GM23338 (cell line): ENCODE measurements around the gene DDX19B. TPM values are rescaled to one million over a fixed set of nuclear protein-coding genes. Genes with fewer than 3 reads are reported as not detected.

Experiments used
- ATAC-seq: fragments of 200-7000 bp; cut with Tn5 transposase; 3 replicates; pipeline ENCODE4 v1.9.1; 2020
- DNase-seq: peaks from one replicate; pipeline ENCODE4 v3.0.0-alpha.2; 2015; ENCODE audit warnings: low spot score
- H2AFZ ChIP-seq: fragments of 200-600 bp; sonication (generic); 2 replicates; pipeline ENCODE4 v1.8.0; 2016; ENCODE audit warnings: antibody characterized with exemption, mild to moderate bottlenecking, moderate library complexity
- H3F3A ChIP-seq: fragments of 200-600 bp; sonication (generic); replicated peaks from 2 replicates; pipeline ENCODE4 v1.8.0; 2017; ENCODE audit warnings: antibody characterized with exemption, mixed run types, low read depth
- H3K27ac ChIP-seq: fragments of 200-600 bp; sonication (generic); 2 replicates; pipeline ENCODE4 v1.6.1; 2016; ENCODE audit warnings: low read depth
- H3K27me3 ChIP-seq: fragments of 200-600 bp; sonication (generic); 2 replicates; pipeline ENCODE4 v1.8.0; 2016; ENCODE audit warnings: mild to moderate bottlenecking, mixed run types, moderate library complexity; ENCODE audit not compliant: insufficient read depth
- H3K36me3 ChIP-seq: fragments of 200-600 bp; sonication (generic); 2 replicates; pipeline ENCODE4 v1.8.0; 2016; ENCODE audit warnings: mild to moderate bottlenecking; ENCODE audit not compliant: insufficient read depth
- H3K4me1 ChIP-seq: fragments of 200-600 bp; sonication (generic); 2 replicates; pipeline ENCODE4 v1.8.0; 2016; ENCODE audit warnings: mild to moderate bottlenecking, moderate library complexity; ENCODE audit not compliant: insufficient read depth
- H3K4me2 ChIP-seq: fragments of 200-600 bp; sonication (generic); 2 replicates; pipeline ENCODE4 v1.7.1; 2017; ENCODE audit warnings: mixed run types
- H3K4me3 ChIP-seq: fragments of 200-600 bp; sonication (generic); 2 replicates; pipeline ENCODE4 v1.6.1; 2016; ENCODE audit warnings: mixed run types
- H3K79me2 ChIP-seq: fragments of 200-600 bp; sonication (generic); replicated peaks from 2 replicates; pipeline ENCODE4 v1.8.0; 2017; ENCODE audit warnings: mild to moderate bottlenecking; ENCODE audit not compliant: insufficient read depth
- H3K9me2 ChIP-seq: fragments of 200-600 bp; sonication (generic); 2 replicates; pipeline ENCODE4 v1.8.0; 2017; ENCODE audit not compliant: insufficient read depth
- H4K20me1 ChIP-seq: fragments of 200-600 bp; sonication (generic); replicated peaks from 2 replicates; pipeline ENCODE4 v1.8.0; 2017; ENCODE audit warnings: mild to moderate bottlenecking; ENCODE audit not compliant: insufficient read depth
- H3K27ac Mint-ChIP-seq: 2 replicates; pipeline ENCODE4 v1.8.0; 2020; ENCODE audit warnings: inconsistent platforms, mild to moderate bottlenecking, moderate library complexity, mixed read lengths
- H3K27me3 Mint-ChIP-seq: 3 replicates; pipeline ENCODE4 v1.8.0; 2022; ENCODE audit warnings: low read depth, mild to moderate bottlenecking, moderate library complexity, mixed read lengths, inconsistent platforms; ENCODE audit not compliant: insufficient read depth, poor library complexity
- H3K36me3 Mint-ChIP-seq: 3 replicates; pipeline ENCODE4 v1.8.0; 2021; ENCODE audit warnings: low read depth, mild to moderate bottlenecking, inconsistent platforms, moderate library complexity, mixed read lengths
- H3K4me1 Mint-ChIP-seq: 3 replicates; pipeline ENCODE4 v1.8.0; 2020; ENCODE audit warnings: mild to moderate bottlenecking, inconsistent platforms, mixed read lengths
- H3K4me3 Mint-ChIP-seq: 3 replicates; pipeline ENCODE4 v1.8.0; 2021; ENCODE audit warnings: moderate library complexity, mild to moderate bottlenecking, inconsistent platforms, mixed read lengths
- H3K9me3 Mint-ChIP-seq: 3 replicates; pipeline ENCODE4 v1.8.0; 2020; ENCODE audit warnings: moderate library complexity, mild to moderate bottlenecking, inconsistent platforms, mixed read lengths
- CREB1 ChIP-seq: fragments of 250-450 bp; sonication (Bioruptor Pico); IDR thresholded peaks from 2 replicates; pipeline ENCODE4 v1.5.0; 2020; ENCODE audit warnings: low read depth, mild to moderate bottlenecking, moderate library complexity
- CTCF ChIP-seq, 2 experiments: fragments of 200-600 bp in 1 of 2; sonication (generic) in 1 of 2; conservative IDR thresholded peaks; 2 replicates each; pipeline versions ENCODE4 v1.5.1 to v1.6.1; 2016 to 2017; ENCODE audit warnings: antibody characterized with exemption in 2 of 2, low read depth in 2 of 2, mild to moderate bottlenecking in 2 of 2, moderate library complexity in 1 of 2
- EZH2 ChIP-seq: fragments of 200-600 bp; sonication (generic); IDR thresholded peaks from one replicate; pipeline ENCODE4 v1.8.0; 2017; ENCODE audit warnings: antibody characterized with exemption, mild to moderate bottlenecking, low read depth; ENCODE audit not compliant: unreplicated experiment
- EZH2phosphoT487 ChIP-seq: fragments of 200-600 bp; sonication (generic); IDR thresholded peaks from one replicate; pipeline ENCODE4 v1.8.1; 2018; ENCODE audit warnings: antibody characterized with exemption; ENCODE audit not compliant: unreplicated experiment
- NANOG ChIP-seq: IDR thresholded peaks from 2 replicates; pipeline ENCODE4 v1.6.1; 2016; ENCODE audit warnings: antibody characterized with exemption, borderline replicate concordance
- STAT1 ChIP-seq: IDR thresholded peaks from one replicate; pipeline ENCODE4 v1.6.1; 2016; ENCODE audit warnings: antibody characterized with exemption; ENCODE audit not compliant: unreplicated experiment
- ZNF331 ChIP-seq: fragments of 250-450 bp; sonication (Bioruptor Pico); IDR thresholded peaks from 2 replicates; pipeline ENCODE4 v1.5.0; 2020; ENCODE audit warnings: low read depth, mild to moderate bottlenecking, moderate library complexity
- ZNF462 ChIP-seq: fragments of 250-450 bp; sonication (Bioruptor Pico); IDR thresholded peaks from 2 replicates; pipeline ENCODE4 v1.5.0; 2020; ENCODE audit warnings: mild to moderate bottlenecking, moderate library complexity
- polyA plus RNA-seq: library from polyadenylated mRNA; unstranded; fragments of >200 nt; fragmentation: Nextera tagmentation; extraction: Ambion mirVana; gene quantifications from 2 replicates; pipeline ENCODE4 v1.2.1, GENCODE V29; 2016
- total RNA-seq: library from RNA; depleted of rRNA; stranded (reverse); fragments of >200 nt; shearing (Covaris generic); gene quantifications from 2 replicates; pipeline ENCODE4 v1.2.3, GENCODE V29; 2014

DDX19B gene
- total and polyA plus RNA-seq, 2 experiments from 2014 or later, result 42.2 to 45.8 TPM

- TF ChIP-seq NANOG (no peak), STAT1 (no peak), ZNF331 (CRISPR knock-in tag) (no peak)
Measured at GRCh38 chr16:70370924-70371323, 71.9 kb downstream of the DDX19B start (continued).

- no peak overlapping the region for H2AFZ ChIP-seq
- no peaks in the 10 kb centered on the region for H3K9me3 Mint-ChIP-seq
- H3K27me3 Mint-ChIP-seq, result peaks cover 24% of the 10 kb centered on the region
- H3K36me3 Mint-ChIP-seq, result peaks cover 77% of the 10 kb centered on the region
- H3K4me1 Mint-ChIP-seq, result no peaks in the 10 kb centered on the region
- peaks cover 9% of the 10 kb centered on the region for H4K20me1 ChIP-seq
- no peak overlapping the region for H3K4me3 Mint-ChIP-seq
- no peaks in the 10 kb centered on the region for H3K27me3 ChIP-seq
- H3K79me2 ChIP-seq, result no peaks in the 10 kb centered on the region
- no peak for DNase-seq
- peaks cover 26% of the 10 kb centered on the region; the same call in 1 of the 2 replicates for H3F3A ChIP-seq
- H3K4me1 ChIP-seq, result no peaks in the 10 kb centered on the region
- no peak overlapping the region for H3K4me3 ChIP-seq
- H3K27ac Mint-ChIP-seq, result no peak overlapping the region
- H3K27ac ChIP-seq, result no peak overlapping the region
- H3K36me3 ChIP-seq, result peaks cover 22% of the 10 kb centered on the region
- no peaks in the 10 kb centered on the region for H3K9me2 ChIP-seq
- no peak for ATAC-seq
- H3K4me2 ChIP-seq, result no peak overlapping the region
- TF ChIP-seq CTCF (conservative IDR thresholded peaks at IDR 0.05; ENCODE audit: low read depth in 2 of 2), result no peak
Measured at GRCh38 chr16:70372921-70373728, 74.1 kb downstream of the DDX19B start.

- H3K4me1 ChIP-seq, result peaks cover 6% of the 10 kb centered on the region; the same call in 1 of the 2 replicates
- H3K4me3 Mint-ChIP-seq, result no peak overlapping the region
- H3K27me3 Mint-ChIP-seq, result peaks cover 22% of the 10 kb centered on the region
- H3K36me3 ChIP-seq, result peaks cover 22% of the 10 kb centered on the region
- peaks cover 71% of the 10 kb centered on the region for H3K36me3 Mint-ChIP-seq
- no peak overlapping the region for H3K4me3 ChIP-seq
- peaks cover 9% of the 10 kb centered on the region for H4K20me1 ChIP-seq
- H3K79me2 ChIP-seq, result peaks cover 1% of the 10 kb centered on the region
- peaks cover 29% of the 10 kb centered on the region; the same call in 1 of the 2 replicates for H3F3A ChIP-seq
- H3K4me1 Mint-ChIP-seq, result 0 out of 3 replicates have a peak, but pooled peaks cover 1% of the 10 kb centered on the region
- no peaks in the 10 kb centered on the region for H3K9me3 Mint-ChIP-seq
- no peak for ATAC-seq
- H3K27ac Mint-ChIP-seq, result no peak overlapping the region
- no peak for DNase-seq
- H3K4me2 ChIP-seq, result no peak overlapping the region
- H3K27me3 ChIP-seq, result no peaks in the 10 kb centered on the region
- H2AFZ ChIP-seq, result no peak overlapping the region
- no peak overlapping the region for H3K27ac ChIP-seq
- no peaks in the 10 kb centered on the region for H3K9me2 ChIP-seq
- TF ChIP-seq CTCF (conservative IDR thresholded peaks at IDR 0.05; ENCODE audit: low read depth in 2 of 2), result no peak
- no peak for TF ChIP-seq NANOG
- TF ChIP-seq ZNF331 (CRISPR knock-in tag), result no peak
- no peak for TF ChIP-seq ZNF462 (CRISPR knock-in tag)
- TF ChIP-seq CREB1 (CRISPR knock-in tag), result no peak
- TF ChIP-seq EZH2phosphoT487, result no peak
- TF ChIP-seq EZH2, result no peak
Measured at GRCh38 chr16:70374213-70374612, 75.2 kb downstream of the DDX19B start.
